Measurements from ENCODE around the gene SH3BGRL2. TPM values are rescaled to one million over a fixed set of nuclear protein-coding genes. Genes with fewer than 3 reads are reported as not detected.

The SH3BGRL2 gene
- total RNA-seq, 1 donor from 2014 or later: 47.0 TPM

- peak overlapping the region; percentile 18 for H3K27ac ChIP-seq
Measured at GRCh38 chr6:79665725-79666551, 34.8 kb downstream of the SH3BGRL2 start.

GRCh38 chr6:79666634-79667033, 35.5 kb downstream of the SH3BGRL2 start:
- Mint-ChIP-seq H3K27me3 (ENCODE audit: insufficient read depth, low read depth) (peaks cover 2% of the 10 kb centered on the region), H3K4me1 (peaks cover 20% of the 10 kb centered on the region), H3K27ac (no peak overlapping the region), H3K36me3 (peaks cover 22% of the 10 kb centered on the region), H3K9me3 (peaks cover 12% of the 10 kb centered on the region), H3K4me3 (no peak overlapping the region)
- Histone ChIP-seq H3K27me3 (no peaks in the 10 kb centered on the region), H2AFZ (replicated peaks) (no peak overlapping the region), H3F3A (ENCODE audit: low read depth) (peaks cover 16% of the 10 kb centered on the region), H3K9ac (no peak overlapping the region), H3K9me3 (ENCODE audit: low read depth) (no peaks in the 10 kb centered on the region), H3K36me3 (no peaks in the 10 kb centered on the region), H4K20me1 (ENCODE audit: low read depth) (peaks cover 11% of the 10 kb centered on the region), H3K4me3 (no peak overlapping the region), H3K4me1 (peaks cover 40% of the 10 kb centered on the region), H3K27ac (peak overlapping the region; percentile 18), H3K4me2 (peak overlapping the region; percentile 31), H3K79me2 (ENCODE audit: low read depth) (peaks cover 8% of the 10 kb centered on the region)
- no peak for DNase-seq (ENCODE audit: low spot score)
- no peak for TF ChIP-seq EZH2phosphoT487 (IDR thresholded peaks at IDR 0.05)
- TF ChIP-seq EZH2 (IDR thresholded peaks at IDR 0.05): no peak
- TF ChIP-seq CTCF (IDR thresholded peaks at IDR 0.05): no peak

More at GRCh38 chr6:79665725-79666551, 34.8 kb downstream of the SH3BGRL2 start:
- Histone ChIP-seq H2AFZ (replicated peaks) (no peak overlapping the region), H3K79me2 (ENCODE audit: low read depth) (peaks cover 12% of the 10 kb centered on the region), H3K4me3 (no peak overlapping the region), H4K20me1 (ENCODE audit: low read depth) (peaks cover 11% of the 10 kb centered on the region), H3K27me3 (no peaks in the 10 kb centered on the region), H3K9ac (no peak overlapping the region), H3K9me3 (ENCODE audit: low read depth) (no peaks in the 10 kb centered on the region), H3K4me1 (peaks cover 40% of the 10 kb centered on the region), H3K36me3 (no peaks in the 10 kb centered on the region), H3F3A (ENCODE audit: low read depth) (peaks cover 16% of the 10 kb centered on the region), H3K4me2 (peak overlapping the region; percentile 31)
- Mint-ChIP-seq H3K27ac (no peak overlapping the region), H3K4me1 (peaks cover 20% of the 10 kb centered on the region), H3K4me3 (no peak overlapping the region), H3K27me3 (ENCODE audit: insufficient read depth, low read depth) (peaks cover 2% of the 10 kb centered on the region), H3K36me3 (peaks cover 22% of the 10 kb centered on the region), H3K9me3 (peaks cover 17% of the 10 kb centered on the region)
- no peak for TF ChIP-seq EZH2 (IDR thresholded peaks at IDR 0.05)
- TF ChIP-seq EZH2phosphoT487 (IDR thresholded peaks at IDR 0.05): no peak
- TF ChIP-seq CTCF (IDR thresholded peaks at IDR 0.05): no peak
- no peak for DNase-seq (ENCODE audit: low spot score)

GRCh38 chr6:79668381-79668780, 37.3 kb downstream of the SH3BGRL2 start:
- Histone ChIP-seq H3K9ac (no peak overlapping the region), H3K9me3 (ENCODE audit: low read depth) (no peaks in the 10 kb centered on the region), H4K20me1 (ENCODE audit: low read depth) (peaks cover 11% of the 10 kb centered on the region), H3K4me1 (peaks cover 35% of the 10 kb centered on the region), H3K4me2 (no peak overlapping the region), H3K27me3 (no peaks in the 10 kb centered on the region), H3K27ac (no peak overlapping the region), H3F3A (ENCODE audit: low read depth) (peaks cover 16% of the 10 kb centered on the region), H3K4me3 (no peak overlapping the region), H2AFZ (replicated peaks) (no peak overlapping the region), H3K36me3 (no peaks in the 10 kb centered on the region), H3K79me2 (ENCODE audit: low read depth) (peaks cover 4% of the 10 kb centered on the region)
- TF ChIP-seq EZH2phosphoT487 (IDR thresholded peaks at IDR 0.05) (no peak), CTCF (IDR thresholded peaks at IDR 0.05) (no peak), EZH2 (IDR thresholded peaks at IDR 0.05) (no peak)
- Mint-ChIP-seq H3K27me3 (ENCODE audit: insufficient read depth, low read depth) (peaks cover 2% of the 10 kb centered on the region), H3K4me3 (no peak overlapping the region), H3K27ac (no peak overlapping the region), H3K36me3 (peaks cover 13% of the 10 kb centered on the region), H3K4me1 (peaks cover 20% of the 10 kb centered on the region), H3K9me3 (no peaks in the 10 kb centered on the region)
- DNase-seq (ENCODE audit: low spot score): no peak
